ENCODE measurements around the gene DGLUCY. TPM values are rescaled to one million over a fixed set of nuclear protein-coding genes. Genes with fewer than 3 reads are reported as not detected.

The DGLUCY gene
- total RNA-seq, 4 donors from 2014 or later = 30.7 to 56.5 (median 38.9) TPM

- TF ChIP-seq, protein P1, sequence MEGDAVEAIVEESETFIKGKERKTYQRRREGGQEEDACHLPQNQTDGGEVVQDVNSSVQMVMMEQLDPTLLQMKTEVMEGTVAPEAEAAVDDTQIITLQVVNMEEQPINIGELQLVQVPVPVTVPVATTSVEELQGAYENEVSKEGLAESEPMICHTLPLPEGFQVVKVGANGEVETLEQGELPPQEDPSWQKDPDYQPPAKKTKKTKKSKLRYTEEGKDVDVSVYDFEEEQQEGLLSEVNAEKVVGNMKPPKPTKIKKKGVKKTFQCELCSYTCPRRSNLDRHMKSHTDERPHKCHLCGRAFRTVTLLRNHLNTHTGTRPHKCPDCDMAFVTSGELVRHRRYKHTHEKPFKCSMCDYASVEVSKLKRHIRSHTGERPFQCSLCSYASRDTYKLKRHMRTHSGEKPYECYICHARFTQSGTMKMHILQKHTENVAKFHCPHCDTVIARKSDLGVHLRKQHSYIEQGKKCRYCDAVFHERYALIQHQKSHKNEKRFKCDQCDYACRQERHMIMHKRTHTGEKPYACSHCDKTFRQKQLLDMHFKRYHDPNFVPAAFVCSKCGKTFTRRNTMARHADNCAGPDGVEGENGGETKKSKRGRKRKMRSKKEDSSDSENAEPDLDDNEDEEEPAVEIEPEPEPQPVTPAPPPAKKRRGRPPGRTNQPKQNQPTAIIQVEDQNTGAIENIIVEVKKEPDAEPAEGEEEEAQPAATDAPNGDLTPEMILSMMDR (IDR thresholded peaks at IDR 0.05; ENCODE audit: low read depth) = no peak
Observed at GRCh38 chr14:91270188-91270587, 156.3 kb downstream of the DGLUCY start.

DNA sequence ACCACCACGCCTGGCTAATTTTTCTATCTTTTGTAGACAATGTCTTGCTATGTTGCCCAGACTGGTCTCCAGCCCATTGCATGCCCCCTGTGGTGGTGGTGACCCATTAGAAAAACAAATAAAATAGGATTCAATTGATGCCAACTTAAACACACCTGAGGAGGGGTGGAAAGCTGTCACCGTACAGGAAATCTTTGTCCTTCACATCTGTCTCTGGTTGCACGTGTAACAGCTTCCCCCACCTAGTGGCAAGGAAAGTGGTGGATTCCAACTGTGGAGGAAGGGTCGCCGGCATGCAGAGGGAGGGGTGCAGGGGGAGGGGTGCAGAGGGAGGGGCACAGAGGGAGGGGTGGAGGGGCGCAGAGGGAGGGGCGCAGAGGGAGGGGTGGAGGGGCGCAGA lies 156.7 kb downstream of the DGLUCY start:
- TF ChIP-seq, protein P1 (IDR thresholded peaks at IDR 0.05; ENCODE audit: low read depth) = no peak

GRCh38 chr14:91271639-91272038 lies 157.8 kb downstream of the DGLUCY start:
- TF ChIP-seq, protein P1 (IDR thresholded peaks at IDR 0.05; ENCODE audit: low read depth) = no peak

- TF ChIP-seq, protein P1 (IDR thresholded peaks at IDR 0.05; ENCODE audit: low read depth) = no peak
Observed at GRCh38 chr14:91272341-91273272, 158.7 kb downstream of the DGLUCY start.

- TF ChIP-seq, protein P1 (IDR thresholded peaks at IDR 0.05; ENCODE audit: low read depth) = no peak
Observed at GRCh38 chr14:91273273-91273884, 159.5 kb downstream of the DGLUCY start.

GRCh38 chr14:91273885-91274273 lies 160.0 kb downstream of the DGLUCY start:
- TF ChIP-seq, protein P1 (IDR thresholded peaks at IDR 0.05; ENCODE audit: low read depth) = no peak

GRCh38 chr14:91274796-91275195 lies 160.9 kb downstream of the DGLUCY start:
- TF ChIP-seq, protein P1 (IDR thresholded peaks at IDR 0.05; ENCODE audit: low read depth) = no peak
